Kidney epithelial cell (primary cell): ENCODE results near the gene ZNF362. TPM values are rescaled to one million over a fixed set of nuclear protein-coding genes. Genes with fewer than 3 reads are reported as not detected.
"Not testable (repeated sequence)": the region's sequence is repeated elsewhere in the genome, so short reads cannot be mapped to it uniquely, and the experiment has no call there.

Source experiments
- DNase-seq: peaks from one replicate; pipeline ENCODE4 v3.0.0-alpha.2; 2010; ENCODE audit warnings: low read depth
- H3K27me3 ChIP-seq: 2 replicates; pipeline ENCODE4 v1.6.0; 2011; ENCODE audit warnings: low read length; ENCODE audit not compliant: control insufficient read depth, insufficient read depth
- H3K36me3 ChIP-seq: 2 replicates; pipeline ENCODE4 v1.5.1; 2011; ENCODE audit warnings: low read length; ENCODE audit not compliant: control insufficient read depth, insufficient read depth
- H3K4me3 ChIP-seq: 2 replicates; pipeline ENCODE4 v1.5.1; 2011; ENCODE audit warnings: low read depth, mild to moderate bottlenecking, control low read depth, low read length
- total RNA-seq: library from RNA; depleted of rRNA; stranded (reverse); fragments of >200 nt; gene quantifications from 2 replicates; pipeline ENCODE4 v1.2.3, GENCODE V29; 2015
- TF ChIP-seq, protein P1 (sequence below): IDR thresholded peaks from 2 replicates; pipeline ENCODE4 v1.5.1; 2011; ENCODE audit warnings: mild to moderate bottlenecking, moderate library complexity, low read length, control low read depth, inconsistent platforms; ENCODE audit not compliant: insufficient read depth, poor library complexity, severe bottlenecking

ZNF362 gene
- total RNA-seq, 1 donor from 2014 or later, result 26.0 TPM

DNA sequence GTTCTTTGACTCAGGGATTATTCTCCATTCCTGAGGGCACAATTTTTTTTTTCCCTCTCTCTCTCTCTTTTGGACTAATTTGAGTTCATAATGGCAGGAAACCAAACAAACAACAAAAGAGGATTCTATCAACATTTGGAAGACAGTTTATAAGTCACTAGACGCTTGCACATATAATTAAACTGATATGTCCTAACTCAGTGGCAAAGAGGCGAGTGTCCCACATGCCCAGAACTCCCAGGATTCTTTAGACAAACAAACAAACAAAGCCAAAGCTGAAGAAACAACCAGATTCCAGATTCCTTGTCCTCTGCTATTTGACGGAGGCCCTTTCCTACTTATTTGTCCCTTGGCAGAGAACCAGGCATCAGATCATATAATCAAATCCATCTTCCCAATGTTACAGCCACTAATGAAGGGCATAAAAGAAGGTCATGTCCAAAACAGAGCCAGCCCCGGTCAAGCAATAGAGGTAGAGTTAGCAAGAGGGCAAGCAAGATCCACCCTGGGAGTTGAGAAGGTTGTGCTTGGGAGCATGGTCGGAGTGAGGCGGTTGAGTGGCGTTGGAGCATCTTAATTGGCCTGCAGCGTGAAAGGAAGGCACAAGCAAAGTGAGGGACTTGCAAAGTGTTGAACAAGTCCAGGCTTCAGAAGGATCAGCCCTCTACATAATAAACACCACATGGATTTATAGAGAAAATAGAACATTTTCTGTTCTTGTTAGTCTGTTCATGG lies 30.3 kb downstream of the ZNF362 start:
- DNase-seq, result no peak
- H3K27me3 ChIP-seq, result no peaks in the 10 kb centered on the region
- TF ChIP-seq, protein P1, sequence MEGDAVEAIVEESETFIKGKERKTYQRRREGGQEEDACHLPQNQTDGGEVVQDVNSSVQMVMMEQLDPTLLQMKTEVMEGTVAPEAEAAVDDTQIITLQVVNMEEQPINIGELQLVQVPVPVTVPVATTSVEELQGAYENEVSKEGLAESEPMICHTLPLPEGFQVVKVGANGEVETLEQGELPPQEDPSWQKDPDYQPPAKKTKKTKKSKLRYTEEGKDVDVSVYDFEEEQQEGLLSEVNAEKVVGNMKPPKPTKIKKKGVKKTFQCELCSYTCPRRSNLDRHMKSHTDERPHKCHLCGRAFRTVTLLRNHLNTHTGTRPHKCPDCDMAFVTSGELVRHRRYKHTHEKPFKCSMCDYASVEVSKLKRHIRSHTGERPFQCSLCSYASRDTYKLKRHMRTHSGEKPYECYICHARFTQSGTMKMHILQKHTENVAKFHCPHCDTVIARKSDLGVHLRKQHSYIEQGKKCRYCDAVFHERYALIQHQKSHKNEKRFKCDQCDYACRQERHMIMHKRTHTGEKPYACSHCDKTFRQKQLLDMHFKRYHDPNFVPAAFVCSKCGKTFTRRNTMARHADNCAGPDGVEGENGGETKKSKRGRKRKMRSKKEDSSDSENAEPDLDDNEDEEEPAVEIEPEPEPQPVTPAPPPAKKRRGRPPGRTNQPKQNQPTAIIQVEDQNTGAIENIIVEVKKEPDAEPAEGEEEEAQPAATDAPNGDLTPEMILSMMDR, result no peak
- H3K4me3 ChIP-seq, result no peak overlapping the region
- peaks cover 1% of the 10 kb centered on the region for H3K36me3 ChIP-seq

DNA sequence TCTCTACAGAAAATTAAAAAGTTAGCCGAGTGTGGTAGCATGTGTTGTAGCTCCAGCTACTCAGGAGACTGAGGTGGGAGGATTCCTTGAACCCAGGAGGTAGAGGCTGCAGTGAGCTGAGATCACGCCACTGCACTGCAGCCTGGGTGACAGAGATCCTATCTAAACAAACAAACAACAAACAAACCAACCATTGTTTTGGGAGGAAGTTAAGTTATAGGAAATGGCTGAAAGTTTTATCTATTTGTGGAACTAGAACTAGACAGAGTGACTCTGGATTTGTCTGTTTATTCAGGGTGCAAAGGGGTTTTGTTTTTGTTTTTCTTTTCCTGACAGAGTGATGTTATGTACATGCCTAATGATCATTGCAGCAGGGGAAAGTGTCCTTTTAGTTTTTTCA lies 31.0 kb downstream of the ZNF362 start:
- Histone ChIP-seq H3K36me3 (peaks cover 1% of the 10 kb centered on the region), H3K27me3 (no peaks in the 10 kb centered on the region), H3K4me3 (no peak overlapping the region)
- no peak for DNase-seq
- TF ChIP-seq, protein P1, result no peak

GRCh38 chr1:33288976-33289857 lies 32.9 kb downstream of the ZNF362 start:
- no peak overlapping the region for H3K4me3 ChIP-seq
- TF ChIP-seq, protein P1, result no peak
- DNase-seq, result no peak
- H3K27me3 ChIP-seq, result no peaks in the 10 kb centered on the region
- peaks cover 1% of the 10 kb centered on the region for H3K36me3 ChIP-seq

DNA sequence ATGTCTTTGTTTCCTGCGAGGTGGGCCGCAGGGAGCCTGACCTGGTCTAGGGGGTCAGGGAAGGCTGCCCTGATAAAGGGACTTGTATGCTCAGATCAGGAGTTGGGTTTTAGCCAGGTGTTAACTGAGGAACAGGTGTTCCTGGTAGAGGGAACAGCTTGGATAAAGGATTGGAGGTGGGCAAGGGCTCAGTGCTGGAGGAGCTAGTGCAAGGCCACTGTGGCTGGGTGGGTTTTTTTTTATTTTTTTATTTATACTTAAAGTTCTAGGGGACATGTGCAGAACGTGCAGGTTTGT lies 33.5 kb downstream of the ZNF362 start:
- H3K36me3 ChIP-seq, result peaks cover 1% of the 10 kb centered on the region
- no peaks in the 10 kb centered on the region for H3K27me3 ChIP-seq
- no peak for DNase-seq
- TF ChIP-seq, protein P1, result no peak
- no peak overlapping the region for H3K4me3 ChIP-seq

GRCh38 chr1:33290615-33291014 lies 34.3 kb downstream of the ZNF362 start:
- not testable (repeated sequence) for H3K4me3 ChIP-seq, H3K27me3 ChIP-seq, DNase-seq, H3K36me3 ChIP-seq

DNA sequence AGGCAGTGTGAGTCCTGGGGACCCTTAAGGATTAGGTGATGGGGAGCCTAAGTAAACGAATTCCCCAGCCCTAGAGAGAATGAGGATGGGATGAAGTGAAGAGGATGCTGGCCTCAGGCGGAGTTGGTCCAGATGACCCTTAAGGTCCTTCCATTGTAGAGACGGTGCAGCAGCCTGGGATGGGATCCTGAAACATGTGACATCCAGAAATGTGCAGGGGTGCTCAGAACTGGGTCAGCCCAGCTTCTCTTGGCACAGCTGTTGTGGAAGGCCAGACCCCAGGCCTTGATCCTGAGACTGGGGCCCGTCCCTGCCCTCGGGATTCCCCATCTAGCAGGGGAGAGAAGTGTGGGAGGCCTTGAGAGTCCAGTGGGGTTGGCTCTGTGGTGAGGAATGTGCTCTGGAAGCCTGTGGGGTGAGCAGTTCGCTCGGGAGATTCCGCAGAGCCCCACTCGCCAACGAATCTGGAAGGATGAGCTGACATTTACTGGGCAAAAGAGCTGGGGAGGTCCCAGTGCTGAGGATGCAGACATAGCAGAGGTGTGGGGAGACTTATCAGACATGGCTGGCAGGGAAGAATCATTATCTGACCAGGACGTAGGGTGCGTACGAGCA lies 36.5 kb downstream of the ZNF362 start:
- TF ChIP-seq, protein P1, result no peak
- no peaks in the 10 kb centered on the region for H3K27me3 ChIP-seq
- no peak for DNase-seq

More for the DNA sequence above, 36.5 kb downstream of the ZNF362 start:
- Histone ChIP-seq H3K36me3 (peaks cover 4% of the 10 kb centered on the region), H3K4me3 (no peak overlapping the region)
